Measurements from ENCODE around the gene SNRK.
"Not testable (repeated sequence)": the region's sequence is repeated elsewhere in the genome, so short reads cannot be mapped to it uniquely, and the experiment has no call there.

Gene SNRK

DNA sequence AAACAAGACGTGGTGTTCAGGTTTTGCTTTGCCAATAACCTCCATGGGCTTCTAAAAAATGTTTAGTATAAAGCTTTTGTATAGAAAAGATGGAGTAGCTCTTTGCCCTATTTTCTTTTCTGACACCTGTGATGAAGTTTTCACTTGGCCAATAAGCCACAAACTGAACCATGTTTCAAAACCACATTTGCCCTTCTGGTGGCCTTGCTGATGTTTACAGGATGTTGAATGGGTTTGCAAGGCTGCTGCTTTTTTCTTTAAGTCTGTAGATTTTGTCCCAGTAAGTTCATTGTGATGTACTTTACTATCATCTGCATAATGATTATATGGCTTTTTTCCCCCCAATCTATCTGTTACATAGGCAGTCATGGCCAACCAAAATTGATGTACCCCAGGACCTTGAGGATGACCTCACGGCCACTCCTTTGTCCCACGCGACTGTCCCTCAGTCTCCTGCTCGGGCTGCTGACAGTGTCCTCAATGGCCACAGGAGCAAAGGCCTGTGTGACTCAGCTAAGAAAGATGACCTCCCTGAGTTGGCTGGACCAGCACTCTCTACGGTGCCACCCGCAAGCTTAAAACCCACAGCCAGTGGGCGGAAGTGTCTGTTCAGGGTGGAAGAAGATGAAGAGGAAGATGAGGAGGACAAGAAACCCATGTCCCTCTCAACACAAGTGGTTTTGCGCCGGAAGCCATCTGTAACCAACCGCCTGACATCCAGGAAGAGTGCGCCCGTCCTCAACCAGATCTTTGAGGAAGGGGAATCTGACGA, 60.8 kb downstream of the SNRK start:
- DNase-seq (ENCODE audit: low read depth) = no peak

DNA sequence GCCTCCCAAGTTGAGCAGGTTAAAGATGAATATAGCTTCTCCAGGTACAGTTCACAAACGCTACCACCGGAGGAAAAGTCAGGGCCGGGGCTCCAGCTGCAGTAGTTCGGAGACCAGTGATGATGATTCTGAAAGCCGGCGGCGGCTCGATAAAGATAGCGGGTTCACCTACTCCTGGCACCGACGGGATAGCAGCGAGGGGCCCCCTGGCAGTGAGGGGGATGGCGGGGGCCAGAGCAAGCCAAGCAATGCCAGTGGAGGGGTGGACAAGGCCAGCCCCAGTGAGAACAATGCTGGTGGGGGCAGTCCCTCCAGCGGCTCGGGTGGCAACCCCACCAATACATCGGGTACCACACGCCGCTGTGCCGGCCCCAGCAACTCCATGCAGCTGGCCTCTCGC, 61.4 kb downstream of the SNRK start:
- DNase-seq (ENCODE audit: low read depth) = no peak

DNA sequence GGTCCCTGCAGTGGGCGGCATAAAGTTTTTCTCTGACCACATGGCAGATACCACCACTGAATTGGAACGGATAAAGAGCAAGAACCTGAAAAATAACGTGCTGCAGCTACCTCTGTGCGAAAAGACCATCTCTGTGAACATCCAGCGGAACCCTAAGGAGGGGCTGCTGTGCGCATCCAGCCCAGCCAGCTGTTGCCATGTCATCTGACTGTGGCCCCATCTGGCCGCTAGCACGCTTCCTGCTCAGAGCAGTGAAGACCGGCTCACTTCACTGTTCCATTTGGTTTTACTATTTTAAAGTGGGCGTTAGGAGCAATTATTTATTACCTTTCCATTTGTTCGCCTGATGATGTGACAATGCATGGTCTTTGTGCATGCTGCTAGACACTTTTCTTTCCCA, 62.0 kb downstream of the SNRK start:
- DNase-seq (ENCODE audit: low read depth) = no peak

DNA sequence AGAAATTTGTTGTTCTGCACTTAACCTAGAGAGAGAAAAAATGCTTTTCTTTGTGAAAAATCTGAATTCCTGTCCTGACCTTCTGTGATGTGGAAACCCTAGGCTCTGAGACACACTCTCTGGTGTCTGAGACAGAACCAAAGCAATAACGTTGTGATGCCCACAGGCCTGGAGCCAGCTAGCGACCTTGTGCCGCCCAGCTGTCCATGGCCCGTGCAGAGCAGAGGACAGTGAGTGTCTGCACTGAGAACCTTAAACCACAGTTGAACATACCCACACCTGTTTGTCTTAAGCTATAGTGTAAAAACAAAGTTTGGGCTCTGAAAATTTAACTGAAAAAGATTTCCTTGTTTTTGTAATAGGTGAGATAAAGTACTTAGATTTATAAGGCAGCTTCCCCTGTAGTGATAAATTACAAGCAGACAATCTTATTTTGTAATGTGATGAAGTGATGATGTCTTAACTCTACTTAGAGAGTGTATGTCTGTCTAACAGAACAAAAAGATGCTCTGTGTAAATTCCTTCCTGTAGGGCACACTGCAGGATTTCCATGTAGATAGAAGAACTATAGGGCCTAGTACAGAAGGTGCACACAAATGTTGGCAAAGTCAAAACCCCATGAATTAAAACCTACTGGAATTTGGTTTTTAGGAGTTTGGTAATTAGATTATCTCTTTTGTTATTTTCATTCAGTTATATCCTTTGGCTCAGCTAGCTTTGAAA, 62.7 kb downstream of the SNRK start:
- no peak for DNase-seq (ENCODE audit: low read depth)

DNA sequence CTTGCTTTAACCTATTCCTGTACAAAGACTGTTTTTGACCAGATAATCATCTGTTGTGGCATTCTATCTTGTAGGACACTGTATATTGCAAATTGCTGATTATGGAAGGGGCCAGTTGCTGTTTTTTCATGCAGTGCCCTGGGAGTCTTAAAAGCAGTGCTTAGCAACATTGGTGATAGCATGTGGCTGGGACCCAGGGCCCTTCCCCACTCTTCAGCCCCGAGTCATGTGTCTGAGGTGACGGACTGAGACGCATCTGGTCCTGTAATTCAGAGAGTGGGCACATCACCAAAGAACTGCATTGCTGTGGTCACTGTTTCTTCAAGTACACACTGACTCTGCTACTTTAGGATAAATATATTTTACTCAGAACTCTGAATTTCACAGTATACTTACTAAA, 63.4 kb downstream of the SNRK start:
- no peak for DNase-seq (ENCODE audit: low read depth)

DNA sequence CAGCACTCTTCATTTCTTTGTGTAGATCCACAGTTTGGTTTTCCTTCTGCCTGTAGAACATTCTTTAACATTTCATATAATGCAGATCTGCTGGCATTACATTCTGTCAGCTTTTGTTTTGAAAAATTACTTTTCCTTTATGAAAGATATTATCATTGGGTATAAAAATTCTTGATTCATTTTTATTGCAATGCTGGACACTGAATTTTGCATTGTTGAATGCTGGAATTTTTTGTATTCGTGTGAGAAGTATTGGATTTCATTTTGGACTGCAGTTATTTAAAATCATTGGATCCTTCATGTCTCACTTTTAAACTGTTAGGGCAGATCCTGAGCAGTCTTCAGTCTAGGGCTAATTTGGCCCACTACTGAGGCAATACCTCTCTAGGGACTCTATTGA, 67.1 kb downstream of the SNRK start:
- no peak for DNase-seq (ENCODE audit: low read depth)

DNA sequence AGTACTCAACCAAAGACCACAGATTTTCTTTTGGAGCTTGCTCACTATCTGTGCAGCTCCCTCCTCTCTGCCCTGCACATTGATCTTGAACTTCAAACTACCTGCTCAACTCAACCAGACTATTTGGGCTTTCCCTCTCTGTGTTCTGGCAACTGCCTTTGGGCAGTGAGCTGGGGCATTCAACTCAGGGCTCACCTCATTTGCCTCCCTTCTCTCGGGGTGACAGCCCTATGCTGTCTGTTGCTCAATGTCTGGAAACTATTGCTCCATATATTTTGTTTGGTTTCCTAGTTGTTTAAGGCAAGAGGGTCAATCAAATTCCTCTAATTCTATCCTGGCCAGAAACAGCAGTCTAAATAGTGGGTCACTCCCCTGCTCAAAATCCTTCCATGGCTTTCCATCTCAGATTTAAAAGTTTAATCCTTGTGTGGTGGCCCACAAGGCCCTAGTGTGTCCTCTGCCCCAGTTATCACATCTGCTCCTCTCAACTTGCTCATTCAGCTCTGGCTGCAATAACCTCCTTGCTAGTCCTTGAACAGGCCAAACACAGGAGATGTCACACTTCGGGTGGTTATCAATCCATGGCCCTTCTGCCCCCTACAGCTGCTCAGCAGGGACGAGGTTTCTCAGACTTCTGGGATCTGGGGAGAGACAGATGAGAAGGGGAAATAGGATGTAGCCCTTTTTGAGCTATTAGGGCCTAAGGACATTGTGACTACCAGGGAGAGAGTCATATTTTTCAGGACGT, 67.8 kb downstream of the SNRK start:
- DNase-seq (ENCODE audit: low read depth) = no peak

DNA sequence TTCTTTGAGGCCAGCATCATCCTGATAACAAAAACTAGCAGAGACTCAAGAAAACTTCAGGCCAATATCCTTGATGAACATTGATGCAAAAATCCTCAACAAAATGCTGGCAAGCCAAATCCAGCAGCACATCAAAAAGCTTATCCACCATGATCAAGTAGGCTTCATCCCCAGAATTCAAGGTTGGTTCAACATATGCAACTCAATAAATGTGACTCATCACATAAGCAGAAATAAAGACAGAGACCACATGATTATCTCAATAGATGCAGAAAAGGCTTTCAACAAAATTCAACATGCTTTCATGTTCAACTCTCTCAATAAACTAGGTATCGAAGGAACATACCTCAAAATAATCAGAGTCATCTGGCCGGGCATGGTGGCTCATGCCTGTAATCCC, 69.7 kb downstream of the SNRK start:
- not testable (repeated sequence) for DNase-seq (ENCODE audit: low read depth)

DNA sequence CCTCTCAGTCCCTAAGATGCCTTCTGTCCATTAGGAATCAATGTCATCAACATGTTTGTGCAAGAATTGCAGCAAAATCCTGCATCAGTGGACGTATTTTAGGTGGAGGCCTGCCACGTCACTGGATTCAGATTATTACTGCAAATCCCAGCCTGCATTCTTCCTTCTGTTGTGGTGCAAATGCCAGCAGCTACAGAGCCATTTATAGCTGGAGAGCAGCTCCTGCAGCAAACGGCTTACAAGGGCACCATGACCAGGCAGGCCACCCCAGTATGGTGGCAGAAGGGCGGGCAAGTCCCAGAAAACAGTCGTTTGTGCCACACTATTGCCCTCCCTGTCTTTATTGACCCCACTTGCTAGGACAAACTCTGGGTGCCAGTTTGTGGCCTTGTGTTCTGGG, 74.7 kb downstream of the SNRK start:
- no peak for DNase-seq (ENCODE audit: low read depth)

DNA sequence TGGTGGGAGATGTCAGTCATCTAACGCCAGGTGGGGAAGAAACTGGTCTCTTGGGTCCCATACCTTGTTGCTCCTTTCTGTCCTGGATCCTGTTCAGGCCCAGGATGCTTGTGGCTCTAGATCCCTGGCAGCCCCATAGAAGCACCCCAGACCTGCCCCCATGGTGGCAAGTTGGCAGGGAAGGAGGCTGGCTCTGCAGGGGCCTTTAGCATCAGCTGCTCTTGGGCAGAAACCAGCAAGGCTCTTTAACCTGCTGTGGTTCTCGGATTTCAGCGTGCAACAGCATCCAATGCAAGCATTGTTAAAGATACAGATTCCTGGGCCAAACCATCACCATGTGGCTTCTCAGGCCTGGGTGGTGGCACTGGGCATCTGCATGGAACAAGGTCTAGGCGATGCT, 75.8 kb downstream of the SNRK start:
- no peak for DNase-seq (ENCODE audit: low read depth)

DNA sequence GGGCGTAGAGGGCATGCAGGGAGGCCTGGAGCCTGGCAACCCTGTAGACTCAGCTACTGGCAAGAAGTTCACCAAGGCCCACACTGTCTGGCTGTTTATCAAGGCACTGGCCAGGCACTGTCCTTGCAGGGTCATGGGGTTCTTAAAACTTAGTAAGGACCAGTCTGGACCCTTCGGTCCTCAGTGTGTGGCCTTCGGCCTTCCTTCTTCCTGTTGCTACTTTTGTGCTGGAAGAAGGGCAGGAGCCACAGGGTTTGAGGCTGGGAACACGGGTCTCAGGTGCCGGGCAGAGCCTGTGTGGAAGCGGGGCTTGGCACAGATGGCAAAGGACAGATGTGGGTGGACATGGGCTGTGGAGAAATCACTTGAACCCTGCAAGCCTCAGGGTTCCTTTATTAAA, 76.6 kb downstream of the SNRK start:
- no peak for DNase-seq (ENCODE audit: low read depth)

DNA sequence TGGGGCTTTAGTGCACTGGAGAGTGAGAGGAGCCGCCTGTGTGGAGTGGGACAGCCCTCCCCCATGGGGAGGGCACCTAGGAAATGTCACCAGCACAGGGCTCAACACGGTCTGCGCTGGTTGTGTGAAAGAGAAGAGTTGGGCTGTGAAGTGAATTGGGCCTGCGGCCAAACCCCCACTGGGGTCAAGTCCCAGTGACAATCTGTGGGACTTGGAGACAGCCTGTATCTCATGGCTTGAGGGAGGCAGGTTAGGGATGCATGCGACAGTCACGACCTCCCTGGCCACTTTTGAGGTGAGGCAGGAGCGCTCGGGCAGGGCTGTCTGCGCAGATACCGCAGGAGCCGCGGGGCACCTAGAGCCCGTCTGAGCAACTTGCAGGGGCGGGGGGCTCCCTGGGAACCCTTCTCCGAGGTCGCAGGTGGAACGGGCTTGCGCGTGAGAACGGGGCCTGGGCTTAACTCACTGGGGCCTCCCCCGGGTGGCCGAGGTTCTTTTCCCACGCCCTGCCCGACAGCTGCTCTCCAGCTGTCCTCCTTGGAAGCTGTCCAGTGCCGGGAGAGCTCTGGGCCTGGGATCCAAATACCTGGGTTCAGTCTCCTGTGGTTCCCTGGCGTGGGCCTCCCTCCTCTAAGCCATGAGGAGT, 77.4 kb downstream of the SNRK start:
- no peak for DNase-seq (ENCODE audit: low read depth)

DNA sequence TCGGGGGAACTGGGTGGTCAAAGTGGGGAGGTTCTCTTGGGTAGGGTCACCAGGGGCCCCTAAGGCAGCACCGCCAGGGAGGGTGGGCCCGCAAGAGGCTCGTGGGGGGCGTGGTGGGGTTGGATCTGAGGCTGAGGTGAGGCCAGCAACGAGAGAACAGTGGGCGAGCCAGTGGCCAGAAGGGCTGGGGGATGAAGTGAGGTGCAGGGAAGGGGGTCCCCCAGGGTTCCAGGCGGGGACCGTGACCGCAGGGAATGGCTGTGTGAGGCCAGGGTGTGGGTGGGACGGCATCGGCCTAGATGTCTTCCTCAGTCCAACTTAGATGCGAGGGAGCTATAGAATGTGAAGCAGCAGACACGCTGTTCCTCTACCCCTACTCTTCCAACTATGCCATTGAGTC, 78.2 kb downstream of the SNRK start:
- no peak for DNase-seq (ENCODE audit: low read depth)

DNA sequence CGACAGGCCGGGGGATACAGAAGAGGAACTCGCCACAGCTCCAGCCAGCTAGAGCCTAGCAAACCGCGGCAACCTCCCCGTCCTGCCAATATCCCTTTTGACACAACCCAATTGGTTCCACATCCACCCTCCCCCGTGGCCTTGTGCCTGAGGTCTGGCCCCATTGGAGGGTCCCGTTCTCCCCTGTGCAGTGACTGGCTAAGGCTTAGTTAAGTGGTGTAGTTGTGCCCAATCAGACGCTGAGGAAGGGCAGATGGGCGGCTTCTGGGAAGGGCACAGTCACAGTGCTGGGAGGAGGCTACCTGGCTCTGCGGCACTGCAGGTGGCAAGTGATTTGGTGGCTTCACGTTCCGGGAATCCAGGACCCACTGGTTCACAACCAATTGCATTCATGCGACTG, 78.6 kb downstream of the SNRK start:
- DNase-seq (ENCODE audit: low read depth) = no peak

DNA sequence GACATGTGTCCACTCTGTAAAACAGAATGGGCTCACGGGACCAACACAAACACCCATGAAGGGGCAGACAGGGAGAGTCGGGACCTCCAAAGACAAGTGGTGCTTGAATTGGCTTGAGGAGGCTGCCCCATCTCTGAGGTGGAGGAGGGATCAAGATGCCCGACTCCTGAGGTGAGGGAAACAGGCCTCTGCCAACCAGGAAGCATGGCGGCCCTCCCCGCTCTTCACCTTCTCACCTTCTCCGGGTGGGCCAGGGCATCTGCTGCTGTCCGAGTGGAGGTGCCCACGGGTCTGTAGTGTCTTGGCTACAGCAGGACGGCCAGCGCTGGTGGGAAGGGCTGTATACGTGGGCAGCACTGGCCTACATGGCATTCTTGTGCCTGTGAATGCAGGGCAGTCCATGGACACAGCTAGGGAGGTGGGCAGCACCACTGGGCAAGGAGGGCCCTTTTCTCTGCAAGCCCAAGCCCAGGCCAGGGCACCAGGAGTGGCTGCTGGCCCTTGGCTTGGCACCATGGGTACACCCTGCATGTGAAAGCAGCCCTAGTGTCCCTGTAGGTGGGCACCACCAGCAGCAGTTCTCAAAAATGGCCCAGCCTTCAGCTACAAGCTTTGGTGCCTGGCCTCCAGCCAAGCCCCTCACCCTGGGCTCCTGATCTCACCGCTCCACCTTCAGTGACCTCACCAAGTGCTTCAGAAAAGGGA, 79.4 kb downstream of the SNRK start:
- DNase-seq (ENCODE audit: low read depth) = no peak

DNA sequence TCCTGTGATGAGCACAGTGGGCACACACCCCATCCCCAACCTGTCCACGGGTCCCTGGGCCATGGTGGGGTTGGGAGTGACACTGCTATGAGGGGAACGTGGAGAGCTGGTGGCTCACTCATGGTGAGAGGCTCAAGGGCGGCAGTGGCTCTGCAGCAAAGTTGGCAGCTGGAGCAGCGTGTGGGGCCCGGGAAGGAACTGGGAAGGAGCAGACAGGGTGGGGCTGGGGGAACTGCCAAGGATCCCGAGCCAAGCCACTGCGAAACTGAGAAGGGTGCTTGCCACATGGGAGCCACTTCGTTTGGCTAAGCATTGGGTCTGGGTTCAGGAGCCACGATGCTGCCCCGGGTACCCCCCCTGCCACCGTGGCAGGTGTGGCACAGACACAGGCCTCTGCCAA, 80.1 kb downstream of the SNRK start:
- DNase-seq (ENCODE audit: low read depth) = no peak

DNA sequence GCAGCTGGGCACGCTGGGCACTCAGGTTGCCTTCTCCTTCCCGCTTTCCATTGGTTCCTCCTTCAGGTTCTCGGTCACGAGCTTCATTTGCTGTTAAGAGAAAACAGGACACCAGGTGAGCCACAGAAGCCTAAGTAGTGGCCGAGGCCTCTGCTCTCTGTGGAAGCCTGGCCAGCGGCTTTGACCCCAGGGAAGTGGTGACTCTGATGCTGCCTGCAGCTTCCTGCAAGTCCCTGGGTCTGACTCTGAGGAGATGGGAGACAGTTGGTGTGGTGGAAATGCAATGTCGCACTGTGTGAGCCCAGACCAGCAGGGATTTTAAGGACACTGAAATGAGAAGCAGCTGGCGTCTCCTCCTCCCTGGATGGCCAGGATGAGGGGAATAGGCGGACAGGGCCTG, 80.5 kb downstream of the SNRK start:
- no peak for DNase-seq (ENCODE audit: low read depth)

DNA sequence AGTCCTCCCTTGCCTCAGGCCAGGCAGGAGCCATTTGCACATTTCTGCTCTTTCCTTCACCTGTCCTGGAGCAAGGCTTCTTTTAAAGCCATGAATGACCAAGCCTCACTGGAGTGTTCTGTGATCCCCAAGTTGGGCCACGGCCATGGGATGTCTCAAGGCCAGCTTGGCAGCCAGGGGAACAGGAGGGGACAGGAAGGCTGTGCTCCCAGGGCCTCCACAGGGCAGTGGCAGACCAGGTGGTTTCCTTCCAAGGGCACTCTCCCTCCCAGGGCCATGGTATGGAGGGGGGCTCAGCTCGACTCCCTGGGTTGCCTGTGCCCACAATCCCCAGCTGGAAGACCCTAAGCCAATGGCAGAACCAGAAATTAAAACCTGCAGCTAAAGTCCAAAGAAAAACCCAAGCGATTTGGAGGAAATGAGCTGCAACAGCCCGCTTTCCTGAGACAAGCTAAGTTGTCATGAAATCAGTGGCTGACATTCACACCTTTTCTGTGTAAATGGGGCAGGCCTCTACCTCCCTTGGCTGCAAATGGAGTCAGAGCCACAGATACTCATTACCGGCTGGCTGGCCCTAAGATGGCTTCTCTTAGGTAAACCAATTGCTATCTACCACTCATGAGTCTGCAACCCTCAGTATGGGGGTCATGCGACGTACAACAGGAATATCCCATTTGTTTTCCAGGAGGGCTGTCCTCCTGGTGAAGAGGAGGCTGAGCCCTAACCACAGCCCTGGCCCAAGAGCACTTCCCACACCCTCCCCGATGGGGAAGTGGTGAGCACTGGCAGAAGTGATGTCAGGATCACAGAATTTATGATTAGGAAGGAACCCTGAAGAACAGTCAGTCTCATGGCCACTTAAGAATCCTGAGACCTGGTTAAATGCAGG, 83.3 kb downstream of the SNRK start:
- DNase-seq (ENCODE audit: low read depth) = no peak

DNA sequence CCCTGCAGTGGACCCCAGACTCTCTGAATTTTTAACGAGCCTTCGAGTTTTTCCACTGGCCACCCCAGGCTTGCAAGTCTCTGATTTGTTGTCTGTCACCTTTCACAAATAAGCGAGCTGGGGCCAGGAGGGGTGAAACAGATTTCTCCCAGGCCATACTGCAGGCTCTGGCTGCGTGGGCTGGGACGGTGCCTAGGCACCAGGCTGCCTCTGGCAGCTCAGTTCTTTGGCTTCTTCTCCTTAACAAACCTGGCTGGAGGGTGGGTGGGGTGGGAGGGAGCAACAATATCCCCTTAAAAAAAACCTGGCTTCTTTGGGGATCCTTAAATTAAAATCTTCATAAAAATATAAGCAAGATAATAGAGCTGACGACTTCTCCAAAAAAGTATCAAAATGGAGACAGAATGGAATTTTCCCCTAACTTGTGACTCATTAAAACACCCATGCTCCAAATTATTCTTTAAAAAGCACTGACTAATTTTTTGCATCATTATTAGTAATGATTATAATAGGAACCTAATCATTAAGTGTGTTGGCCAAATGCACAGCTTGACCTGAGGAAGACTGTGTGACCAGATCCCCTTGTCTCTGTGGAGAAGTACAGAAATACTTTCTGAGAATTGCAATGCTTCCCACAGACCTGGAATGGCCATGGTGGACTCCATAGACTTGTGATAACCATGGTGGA, 84.1 kb downstream of the SNRK start:
- no peak for DNase-seq (ENCODE audit: low read depth)

DNA sequence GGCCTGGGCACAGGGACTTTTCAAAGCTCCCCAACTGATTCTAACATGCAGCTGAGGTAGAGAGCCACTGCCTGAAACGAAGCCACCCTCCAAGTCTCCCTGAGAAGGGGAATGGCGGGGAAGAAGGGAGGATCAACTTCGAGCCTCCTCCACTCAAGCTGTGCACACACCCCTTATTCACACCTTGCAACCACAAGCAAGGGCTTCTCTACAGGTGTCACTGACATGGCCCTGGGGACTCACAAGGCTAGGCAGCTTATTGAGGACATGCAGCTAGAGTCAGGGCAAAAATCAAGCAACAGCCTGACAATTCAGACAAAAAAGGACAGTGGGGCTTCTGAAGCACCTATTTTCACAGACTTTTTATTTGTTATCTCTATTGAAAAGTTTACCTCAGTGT, 85.2 kb downstream of the SNRK start:
- DNase-seq (ENCODE audit: low read depth) = no peak

All from activated T-cell treated with anti-CD3 and anti-CD28 coated beads for 48 hours (primary cell).